ENCODE measurements around the gene TDP2. TPM values are rescaled to one million over a fixed set of nuclear protein-coding genes. Genes with fewer than 3 reads are reported as not detected.
A peak's percentile ranks its signal among the peaks of the same experiment; 100 is the strongest.
"Not testable (repeated sequence)": the region's sequence is repeated elsewhere in the genome, so short reads cannot be mapped to it uniquely, and the experiment has no call there.

Gene TDP2, protein sequence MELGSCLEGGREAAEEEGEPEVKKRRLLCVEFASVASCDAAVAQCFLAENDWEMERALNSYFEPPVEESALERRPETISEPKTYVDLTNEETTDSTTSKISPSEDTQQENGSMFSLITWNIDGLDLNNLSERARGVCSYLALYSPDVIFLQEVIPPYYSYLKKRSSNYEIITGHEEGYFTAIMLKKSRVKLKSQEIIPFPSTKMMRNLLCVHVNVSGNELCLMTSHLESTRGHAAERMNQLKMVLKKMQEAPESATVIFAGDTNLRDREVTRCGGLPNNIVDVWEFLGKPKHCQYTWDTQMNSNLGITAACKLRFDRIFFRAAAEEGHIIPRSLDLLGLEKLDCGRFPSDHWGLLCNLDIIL
- total RNA-seq (2014; rRNA removed; shearing (Covaris generic); ENCODE audit: low replicate concordance), result 230 and 231 TPM in 2 replicates

DNA sequence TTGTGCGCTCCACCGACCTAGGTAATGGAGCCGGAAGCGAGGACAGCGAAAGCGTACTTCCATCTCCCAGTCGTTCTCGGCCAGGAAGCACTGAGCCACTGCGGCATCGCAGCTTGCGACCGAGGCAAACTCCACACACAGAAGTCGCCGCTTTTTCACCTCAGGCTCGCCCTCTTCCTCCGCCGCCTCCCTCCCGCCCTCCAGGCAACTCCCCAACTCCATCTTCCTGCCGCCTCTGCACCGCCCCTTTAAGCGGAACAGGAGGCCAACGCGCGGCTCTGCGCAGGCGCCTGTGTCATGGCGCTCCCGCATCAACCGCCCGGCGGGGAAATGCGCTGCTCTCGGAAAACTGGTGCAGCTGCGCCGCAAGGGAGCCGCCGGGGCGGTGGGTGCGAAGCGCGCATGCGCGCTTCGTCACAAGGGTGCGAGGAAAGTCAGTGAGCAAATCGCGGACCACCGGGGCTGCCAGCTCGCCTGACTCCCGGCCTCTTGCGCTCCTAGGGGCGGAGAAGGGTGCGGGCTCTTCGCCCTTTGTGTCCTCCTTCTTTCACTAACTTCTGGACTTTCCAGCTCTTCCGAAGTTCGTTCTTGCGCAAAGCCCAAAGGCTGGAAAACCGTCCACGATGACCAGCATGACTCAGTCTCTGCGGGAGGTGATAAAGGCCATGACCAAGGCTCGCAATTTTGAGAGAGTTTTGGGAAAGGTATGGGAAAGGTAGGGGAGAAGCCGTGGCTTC, at the start of gene TDP2, which contains the start of gene ACOT13:
TSS of gene TDP2 (minus strand) at position 259 of the 737 bp plus-strand sequence. CDS start at position 222, 37 bp downstream.
TSS of gene ACOT13 (plus strand) at position 437 of the 737 bp plus-strand sequence. CDS start at position 624, 187 bp downstream.
- in situ Hi-C loops (cut with HindIII; ENCODE audit: low pct_unique_long_range_greater_than_20kb, low sequenced_read_pairs), result no loop called here
- peak; percentile 99 for DNase-seq (ENCODE audit: low read depth)

- in situ Hi-C loops (cut with HindIII; ENCODE audit: low pct_unique_long_range_greater_than_20kb, low sequenced_read_pairs), result no loop called here
- DNase-seq (ENCODE audit: low read depth), result no peak
These were observed 44.0 kb upstream of the TDP2 start for GRCh38 chr6:24710519-24711303.

GRCh38 chr6:24709014-24709711, 42.5 kb upstream of the TDP2 start:
- in situ Hi-C loops (cut with HindIII; ENCODE audit: low pct_unique_long_range_greater_than_20kb, low sequenced_read_pairs), result no loop called here
- DNase-seq (ENCODE audit: low read depth), result no peak

GRCh38 chr6:24708612-24709011, 41.9 kb upstream of the TDP2 start:
- no peak for DNase-seq (ENCODE audit: low read depth)
- in situ Hi-C loops (cut with HindIII; ENCODE audit: low pct_unique_long_range_greater_than_20kb, low sequenced_read_pairs), result no loop called here

DNA sequence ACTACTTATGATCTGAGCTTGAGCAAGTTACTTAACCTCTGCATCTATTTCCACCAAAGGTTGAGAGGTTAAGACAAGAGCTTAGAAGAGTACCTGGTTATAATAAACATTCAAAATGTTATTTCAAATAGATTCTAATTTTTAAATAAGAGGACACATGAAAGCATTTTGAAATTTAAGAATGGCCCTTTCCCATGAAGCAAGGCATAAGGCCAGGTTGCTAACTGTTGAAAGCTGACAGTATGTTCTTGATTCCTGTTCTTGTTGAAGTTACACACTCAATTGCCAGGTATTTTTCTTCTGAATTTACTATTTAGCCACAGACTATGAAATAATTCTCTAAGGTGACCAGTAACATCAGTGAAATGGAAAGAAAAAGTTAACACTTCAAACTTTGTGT, 37.8 kb upstream of the TDP2 start:
- in situ Hi-C loops (cut with HindIII; ENCODE audit: low pct_unique_long_range_greater_than_20kb, low sequenced_read_pairs), result no loop called here
- no peak for DNase-seq (ENCODE audit: low read depth)

DNA sequence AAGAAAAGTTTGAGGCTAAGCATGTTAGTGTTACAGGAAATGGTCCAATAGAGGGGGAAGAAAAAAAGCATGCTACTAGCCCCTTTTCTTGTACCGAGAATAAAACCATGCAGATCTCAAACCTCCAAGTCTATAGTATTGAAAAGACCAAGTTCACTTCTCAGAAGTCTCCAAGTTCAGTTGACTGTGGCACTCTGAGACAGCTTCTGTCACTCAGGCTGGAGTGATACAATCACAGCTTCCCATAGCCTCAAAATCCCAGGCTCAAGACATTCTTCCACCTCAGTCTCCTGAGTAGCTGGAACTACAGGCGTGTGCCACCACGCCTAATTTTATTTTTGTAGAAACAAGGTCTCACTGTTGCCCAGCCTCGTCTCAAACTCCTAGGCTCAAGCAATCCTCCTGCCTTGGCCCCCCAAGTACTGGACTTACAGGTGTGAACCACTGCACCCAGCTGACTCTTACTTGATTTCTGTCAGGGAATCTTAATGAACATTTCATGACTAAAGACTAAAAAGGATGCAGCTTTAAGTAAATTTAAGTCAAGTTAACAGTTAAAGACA, 36.1 kb upstream of the TDP2 start:
- no peak for DNase-seq (ENCODE audit: low read depth)
- in situ Hi-C loops (cut with HindIII; ENCODE audit: low pct_unique_long_range_greater_than_20kb, low sequenced_read_pairs), result no loop called here

GRCh38 chr6:24699521-24700359, 33.0 kb upstream of the TDP2 start:
- in situ Hi-C loops (cut with HindIII; ENCODE audit: low pct_unique_long_range_greater_than_20kb, low sequenced_read_pairs), result no loop called here
- DNase-seq (ENCODE audit: low read depth), result no peak

GRCh38 chr6:24696097-24696496, 29.4 kb upstream of the TDP2 start:
- DNase-seq (ENCODE audit: low read depth), result no peak
- in situ Hi-C loops (cut with HindIII; ENCODE audit: low pct_unique_long_range_greater_than_20kb, low sequenced_read_pairs), result no loop called here

GRCh38 chr6:24695635-24696034, 28.9 kb upstream of the TDP2 start:
- in situ Hi-C loops (cut with HindIII; ENCODE audit: low pct_unique_long_range_greater_than_20kb, low sequenced_read_pairs), result not testable (repeated sequence)
- peak; percentile 42 for DNase-seq (ENCODE audit: low read depth)

- in situ Hi-C loops (cut with HindIII; ENCODE audit: low pct_unique_long_range_greater_than_20kb, low sequenced_read_pairs), result no loop called here
These were observed 27.5 kb upstream of the TDP2 start for GRCh38 chr6:24694198-24694597.

GRCh38 chr6:24692848-24693592, 26.3 kb upstream of the TDP2 start:
- no peak for DNase-seq (ENCODE audit: low read depth)
- in situ Hi-C loops (cut with HindIII; ENCODE audit: low pct_unique_long_range_greater_than_20kb, low sequenced_read_pairs), result no loop called here

More at GRCh38 chr6:24694198-24694597, 27.5 kb upstream of the TDP2 start:
- DNase-seq (ENCODE audit: low read depth), result no peak

GRCh38 chr6:24692415-24692814, 25.7 kb upstream of the TDP2 start:
- in situ Hi-C loops (cut with HindIII; ENCODE audit: low pct_unique_long_range_greater_than_20kb, low sequenced_read_pairs), result no loop called here
- DNase-seq (ENCODE audit: low read depth), result no peak

DNA sequence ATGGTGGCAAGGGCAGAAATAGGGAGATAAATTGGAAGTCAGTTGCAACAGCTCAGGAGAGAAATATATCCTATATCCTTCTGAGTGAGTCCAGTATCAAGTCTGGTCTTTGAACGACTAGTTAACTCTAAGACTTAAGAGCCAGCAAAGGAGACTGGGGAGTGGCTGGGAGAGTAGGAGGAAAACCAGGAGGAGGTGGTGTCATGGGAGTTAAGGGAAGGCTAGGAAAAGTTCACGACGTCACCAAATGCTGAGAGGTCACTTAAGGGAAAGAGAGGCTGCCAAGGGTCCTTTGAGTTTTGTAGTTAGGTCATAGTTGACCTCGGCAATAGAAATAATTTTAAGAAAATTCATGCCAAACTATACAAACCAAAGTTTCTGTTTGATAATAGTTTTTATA, 25.3 kb upstream of the TDP2 start:
- in situ Hi-C loops (cut with HindIII; ENCODE audit: low pct_unique_long_range_greater_than_20kb, low sequenced_read_pairs), result no loop called here
- DNase-seq (ENCODE audit: low read depth), result no peak

- in situ Hi-C loops (cut with HindIII; ENCODE audit: low pct_unique_long_range_greater_than_20kb, low sequenced_read_pairs), result no loop called here
- DNase-seq (ENCODE audit: low read depth), result no peak
These were observed 24.9 kb upstream of the TDP2 start for GRCh38 chr6:24691550-24691949.

GRCh38 chr6:24690593-24690992, 23.9 kb upstream of the TDP2 start:
- in situ Hi-C loops (cut with HindIII; ENCODE audit: low pct_unique_long_range_greater_than_20kb, low sequenced_read_pairs), result no loop called here
- DNase-seq (ENCODE audit: low read depth), result no peak

- DNase-seq (ENCODE audit: low read depth), result no peak
- in situ Hi-C loops (cut with HindIII; ENCODE audit: low pct_unique_long_range_greater_than_20kb, low sequenced_read_pairs), result no loop called here
These were observed 23.3 kb upstream of the TDP2 start for GRCh38 chr6:24689964-24690363.
